Measurements from ENCODE around the gene TMF1. TPM values are rescaled to one million over a fixed set of nuclear protein-coding genes. Genes with fewer than 3 reads are reported as not detected.

TMF1 gene
- total RNA-seq, 4 donors from 2014 or later: 15.5 to 53.2 (median 39.9) TPM

GRCh38 chr3:69085168-69085832, 33.2 kb upstream of the TMF1 start:
- Histone ChIP-seq H3K27me3 (no peaks in the 10 kb centered on the region), H3K4me3 (peak overlapping the region; percentile 68 to 87 (median 85)), H3K4me1 (peaks cover 46 to 83% (median 60%) of the 10 kb centered on the region in 4 donors), H3K27ac (peak overlapping the region; percentile 94 to 97 (median 96)), H3K36me3 (no peaks in the 10 kb centered on the region), H3K9me3 (no peaks in the 10 kb centered on the region)
- 1% methylated on average over 26 of the region's 26 CpGs; no CpG with 5 or more reads in 1 of the 2 donors for WGBS, 2 donors (ENCODE audit: low coverage in 1 of 2)
- TF ChIP-seq, protein P1, sequence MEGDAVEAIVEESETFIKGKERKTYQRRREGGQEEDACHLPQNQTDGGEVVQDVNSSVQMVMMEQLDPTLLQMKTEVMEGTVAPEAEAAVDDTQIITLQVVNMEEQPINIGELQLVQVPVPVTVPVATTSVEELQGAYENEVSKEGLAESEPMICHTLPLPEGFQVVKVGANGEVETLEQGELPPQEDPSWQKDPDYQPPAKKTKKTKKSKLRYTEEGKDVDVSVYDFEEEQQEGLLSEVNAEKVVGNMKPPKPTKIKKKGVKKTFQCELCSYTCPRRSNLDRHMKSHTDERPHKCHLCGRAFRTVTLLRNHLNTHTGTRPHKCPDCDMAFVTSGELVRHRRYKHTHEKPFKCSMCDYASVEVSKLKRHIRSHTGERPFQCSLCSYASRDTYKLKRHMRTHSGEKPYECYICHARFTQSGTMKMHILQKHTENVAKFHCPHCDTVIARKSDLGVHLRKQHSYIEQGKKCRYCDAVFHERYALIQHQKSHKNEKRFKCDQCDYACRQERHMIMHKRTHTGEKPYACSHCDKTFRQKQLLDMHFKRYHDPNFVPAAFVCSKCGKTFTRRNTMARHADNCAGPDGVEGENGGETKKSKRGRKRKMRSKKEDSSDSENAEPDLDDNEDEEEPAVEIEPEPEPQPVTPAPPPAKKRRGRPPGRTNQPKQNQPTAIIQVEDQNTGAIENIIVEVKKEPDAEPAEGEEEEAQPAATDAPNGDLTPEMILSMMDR (IDR thresholded peaks at IDR 0.05): no peak
- TF ChIP-seq EP300 (IDR thresholded peaks at IDR 0.05; ENCODE audit: low read depth) (no peak), POLR2AphosphoS5 (IDR thresholded peaks at IDR 0.05) (no peak), POLR2A (IDR thresholded peaks at IDR 0.05) (no peak)
- in situ Hi-C loops (cut with MboI; ENCODE audit: low pct_ligation_motif_present in 1 of 4, low pct_unique_long_range_greater_than_20kb in 1 of 4, low sequenced_read_pairs in 3 of 4) (no loop called here), intact Hi-C loops (cut with DNase I; ENCODE audit: low total_unique reads) (no loop called here)
- peak; percentile 38 for DNase-seq

DNA sequence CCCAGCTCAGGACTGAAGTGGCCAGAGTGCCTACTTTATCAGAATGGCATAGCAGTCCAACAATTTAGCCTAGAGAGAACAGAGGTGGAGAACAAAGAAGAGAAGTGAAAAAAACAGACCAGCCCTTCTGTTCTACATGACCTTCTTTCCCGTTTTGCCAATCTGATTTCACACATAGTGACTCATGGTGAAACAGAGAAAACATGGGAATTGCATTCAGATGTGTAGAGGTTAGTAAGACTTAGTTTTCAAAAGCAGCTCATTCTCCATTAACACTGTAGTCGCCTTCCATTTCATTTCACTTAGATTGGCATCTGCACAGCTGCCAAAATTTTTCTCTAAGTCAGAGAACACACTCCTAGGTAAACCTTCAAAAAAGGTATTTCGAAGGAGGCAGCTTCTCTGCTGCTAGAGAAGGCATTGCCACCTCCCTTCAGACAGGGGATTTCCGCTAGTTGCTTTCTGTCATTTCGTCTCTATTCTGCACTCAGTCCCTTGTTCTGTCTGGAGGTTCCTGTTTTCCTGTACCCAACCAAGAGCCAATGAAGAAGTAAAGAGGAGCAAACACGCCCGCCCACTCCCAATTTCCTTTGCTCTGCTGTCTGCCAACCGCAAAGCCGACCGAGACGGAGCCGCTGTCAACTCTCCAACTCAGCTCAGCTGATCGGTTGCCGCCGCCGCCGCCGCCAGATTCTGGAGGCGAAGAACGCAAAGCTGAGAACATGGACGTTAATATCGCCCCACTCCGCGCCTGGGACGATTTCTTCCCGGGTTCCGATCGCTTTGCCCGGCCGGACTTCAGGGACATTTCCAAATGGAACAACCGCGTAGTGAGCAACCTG, 32.4 kb upstream of the TMF1 start, which contains the start of gene ARL6IP5:
Gene ARL6IP5, plus strand, starts transcription at position 612 of the 842 bp plus-strand sequence. Its CDS starts 111 bp downstream, at position 723.
- in situ Hi-C loops (cut with MboI; ENCODE audit: low pct_ligation_motif_present in 1 of 4, low pct_unique_long_range_greater_than_20kb in 1 of 4, low sequenced_read_pairs in 3 of 4): no loop called here
- Histone ChIP-seq H3K9me3 (no peaks in the 10 kb centered on the region), H3K36me3 (no peaks in the 10 kb centered on the region), H3K4me1 (peaks cover 38 to 76% (median 55%) of the 10 kb centered on the region in 4 donors), H3K27me3 (no peaks in the 10 kb centered on the region), H3K4me3 (peak within 1 kb of the TSS; percentile 68 to 87 (median 85)), H3K27ac (peak within 1 kb of the TSS; percentile 94 to 97 (median 96))
- TF ChIP-seq, protein P1 (IDR thresholded peaks at IDR 0.05): no peak
- peak; percentile 84 to 92 (median 86) for TF ChIP-seq POLR2AphosphoS5 (IDR thresholded peaks at IDR 0.05)
- TF ChIP-seq POLR2A (IDR thresholded peaks at IDR 0.05): peak; percentile 80
- TF ChIP-seq EP300 (IDR thresholded peaks at IDR 0.05; ENCODE audit: low read depth): no peak
- WGBS, 2 donors (ENCODE audit: low coverage in 1 of 2): 1 to 13% methylated on average over 2 to 22 of the region's 32 CpGs
- peak; percentile 95 for DNase-seq
- intact Hi-C loops (cut with DNase I; ENCODE audit: low total_unique reads): no loop called here

- no peak for TF ChIP-seq POLR2A (IDR thresholded peaks at IDR 0.05)
- TF ChIP-seq POLR2AphosphoS5 (IDR thresholded peaks at IDR 0.05): peak in 2 of 3 donors; percentile 21 to 24
- TF ChIP-seq EP300 (IDR thresholded peaks at IDR 0.05; ENCODE audit: low read depth): no peak
- TF ChIP-seq, protein P1 (IDR thresholded peaks at IDR 0.05): no peak
- Histone ChIP-seq H3K9me3 (no peaks in the 10 kb centered on the region), H3K4me1 (peaks cover 28 to 76% (median 50%) of the 10 kb centered on the region in 4 donors), H3K27ac (peak overlapping the region; percentile 94 to 97 (median 96)), H3K4me3 (no peak overlapping the region), H3K27me3 (no peaks in the 10 kb centered on the region), H3K36me3 (no peaks in the 10 kb centered on the region)
- intact Hi-C loops (cut with DNase I; ENCODE audit: low total_unique reads) (no loop called here), in situ Hi-C loops (cut with MboI; ENCODE audit: low pct_ligation_motif_present in 1 of 4, low pct_unique_long_range_greater_than_20kb in 1 of 4, low sequenced_read_pairs in 3 of 4) (no loop called here)
- DNase-seq: peak; percentile 51
Observed at GRCh38 chr3:69082805-69083204, 30.7 kb upstream of the TMF1 start.

GRCh38 chr3:69082361-69082760, 30.2 kb upstream of the TMF1 start:
- H3K4me1 ChIP-seq: peaks cover 24 to 76% (median 49%) of the 10 kb centered on the region in 4 donors
- DNase-seq: no peak
- H3K27ac ChIP-seq: peak overlapping the region; percentile 94 to 97 (median 96)
- 57 to 60% methylated on average over 1 to 2 of the region's 2 CpGs for WGBS, 2 donors (ENCODE audit: low coverage in 1 of 2)
- H3K27me3 ChIP-seq: no peaks in the 10 kb centered on the region
- H3K9me3 ChIP-seq: no peaks in the 10 kb centered on the region
- H3K4me3 ChIP-seq: no peak overlapping the region
- intact Hi-C loops (cut with DNase I; ENCODE audit: low total_unique reads) (no loop called here), in situ Hi-C loops (cut with MboI; ENCODE audit: low pct_ligation_motif_present in 1 of 4, low pct_unique_long_range_greater_than_20kb in 1 of 4, low sequenced_read_pairs in 3 of 4) (no loop called here)
- H3K36me3 ChIP-seq: no peaks in the 10 kb centered on the region
- TF ChIP-seq POLR2AphosphoS5 (IDR thresholded peaks at IDR 0.05): no peak
- no peak for TF ChIP-seq EP300 (IDR thresholded peaks at IDR 0.05; ENCODE audit: low read depth)
- no peak for TF ChIP-seq POLR2A (IDR thresholded peaks at IDR 0.05)

All from transverse colon (tissue), 4 donors.